ENCODE measurements around the gene SFI1. TPM values are rescaled to one million over a fixed set of nuclear protein-coding genes. Genes with fewer than 3 reads are reported as not detected.

SFI1 gene
- total RNA-seq, 1 donor from 2014 or later = 74.5 TPM

- DNase-seq (ENCODE audit: low spot score) = no peak
These were observed 120.1 kb downstream of the SFI1 start for GRCh38 chr22:31616315-31616980.

- DNase-seq (ENCODE audit: low spot score) = no peak
These were observed 121.7 kb downstream of the SFI1 start for GRCh38 chr22:31618057-31618456.

GRCh38 chr22:31618471-31619176, 122.3 kb downstream of the SFI1 start:
- DNase-seq (ENCODE audit: low spot score) = no peak

- DNase-seq (ENCODE audit: low spot score) = no peak
These were observed 123.4 kb downstream of the SFI1 start for GRCh38 chr22:31619611-31620300.

- no peak for DNase-seq (ENCODE audit: low spot score)
These were observed 124.6 kb downstream of the SFI1 start for GRCh38 chr22:31620756-31621480.

GRCh38 chr22:31621507-31622124, 125.3 kb downstream of the SFI1 start:
- no peak for DNase-seq (ENCODE audit: low spot score)

- DNase-seq (ENCODE audit: low spot score) = no peak
These were observed 126.6 kb downstream of the SFI1 start for GRCh38 chr22:31622980-31623379.

GRCh38 chr22:31623592-31624304, 127.4 kb downstream of the SFI1 start:
- DNase-seq (ENCODE audit: low spot score) = no peak

- no peak for DNase-seq (ENCODE audit: low spot score)
These were observed 128.9 kb downstream of the SFI1 start for GRCh38 chr22:31625257-31625640.

GRCh38 chr22:31625661-31626426, 129.5 kb downstream of the SFI1 start:
- peak; percentile 68 for DNase-seq (ENCODE audit: low spot score)

GRCh38 chr22:31626427-31627150, 130.3 kb downstream of the SFI1 start:
- DNase-seq (ENCODE audit: low spot score) = no peak

- DNase-seq (ENCODE audit: low spot score) = no peak
These were observed 130.9 kb downstream of the SFI1 start for GRCh38 chr22:31627223-31627731.

- no peak for DNase-seq (ENCODE audit: low spot score)
These were observed 132.0 kb downstream of the SFI1 start for GRCh38 chr22:31628362-31628761.

GRCh38 chr22:31628969-31629708, 132.8 kb downstream of the SFI1 start:
- DNase-seq (ENCODE audit: low spot score) = no peak

GRCh38 chr22:31629741-31630184, 133.4 kb downstream of the SFI1 start:
- no peak for DNase-seq (ENCODE audit: low spot score)

- DNase-seq (ENCODE audit: low spot score) = peak; percentile 75
These were observed 134.3 kb downstream of the SFI1 start for GRCh38 chr22:31630331-31631329.

- DNase-seq (ENCODE audit: low spot score) = no peak
These were observed 135.1 kb downstream of the SFI1 start for GRCh38 chr22:31631436-31631835.
